Liver (tissue), 9 donors: ENCODE results near the gene CAPN10. TPM values are rescaled to one million over a fixed set of nuclear protein-coding genes. Genes with fewer than 3 reads are reported as not detected.
A peak's percentile ranks its signal among the peaks of the same experiment; 100 is the strongest.

Source experiments
- DNase-seq: peaks from one replicate; pipeline ENCODE4 v3.0.0-alpha.2; 2017; ENCODE audit warnings: low spot score
- H3K27ac ChIP-seq, 2 donors: one replicate each; pipeline ENCODE4 v1.7.0; 2013; ENCODE audit warnings: inconsistent platforms in 2 of 2, low read length in 2 of 2, control low read depth in 1 of 2, low read depth in 1 of 2, mild to moderate bottlenecking in 1 of 2
- H3K27me3 ChIP-seq, 4 donors: one replicate each; pipeline versions ENCODE4 v1.6.1 to v1.7.0; 2013; ENCODE audit warnings: low read length in 3 of 4, inconsistent platforms in 1 of 4, mild to moderate bottlenecking in 1 of 4, moderate library complexity in 1 of 4; ENCODE audit not compliant: control insufficient read depth in 4 of 4, insufficient read depth in 4 of 4
- H3K36me3 ChIP-seq, 4 donors: one replicate each; pipeline versions ENCODE4 v1.6.1 to v1.7.0; 2013; ENCODE audit warnings: low read length in 3 of 4, mild to moderate bottlenecking in 3 of 4, low read depth in 1 of 4, moderate library complexity in 1 of 4; ENCODE audit not compliant: control insufficient read depth in 4 of 4, insufficient read depth in 3 of 4
- H3K4me1 ChIP-seq, 4 donors: one replicate each; pipeline versions ENCODE4 v1.6.1 to v1.7.0; 2013; ENCODE audit warnings: low read length in 3 of 4, mild to moderate bottlenecking in 3 of 4, moderate library complexity in 1 of 4; ENCODE audit not compliant: control insufficient read depth in 4 of 4, insufficient read depth in 4 of 4
- H3K4me3 ChIP-seq, 3 donors: one replicate each; pipeline versions ENCODE4 v1.6.1 to v1.7.0; 2013; ENCODE audit warnings: low read length in 3 of 3, control low read depth in 1 of 3, low read depth in 1 of 3, mild to moderate bottlenecking in 1 of 3
- H3K9ac ChIP-seq, 2 donors: one replicate each; pipeline ENCODE4 v1.7.0; 2013; ENCODE audit warnings: low read length in 2 of 2, mild to moderate bottlenecking in 2 of 2, moderate library complexity in 2 of 2, control low read depth in 1 of 2, low read depth in 1 of 2
- H3K9me3 ChIP-seq, 4 donors: one replicate each; pipeline versions ENCODE4 v1.6.1 to v1.7.0; 2013; ENCODE audit warnings: low read length in 3 of 4; ENCODE audit not compliant: control insufficient read depth in 4 of 4
- EGR1 ChIP-seq, 2 donors: IDR thresholded peaks; 2 replicates each; pipeline ENCODE4 v1.6.1; 2016 to 2018; ENCODE audit warnings: antibody characterized with exemption in 2 of 2, low read depth in 2 of 2
- FOXA1 ChIP-seq: IDR thresholded peaks from 2 replicates; pipeline ENCODE4 v1.6.1; 2016; ENCODE audit warnings: antibody characterized with exemption
- FOXA2 ChIP-seq: IDR thresholded peaks from 2 replicates; pipeline ENCODE4 v1.6.1; 2016; ENCODE audit warnings: antibody characterized with exemption
- GABPA ChIP-seq, 2 donors: IDR thresholded peaks in 1 of 2; conservative IDR thresholded peaks in 1 of 2; 2 replicates each; pipeline ENCODE4 v1.6.1; 2016; ENCODE audit warnings: antibody characterized with exemption in 2 of 2, mild to moderate bottlenecking in 1 of 2, moderate library complexity in 1 of 2
- HNF4A ChIP-seq, 2 donors: conservative IDR thresholded peaks; 2 replicates each; pipeline ENCODE4 v1.6.1; 2016; ENCODE audit warnings: antibody characterized with exemption in 2 of 2, mild to moderate bottlenecking in 2 of 2
- HNF4G ChIP-seq: IDR thresholded peaks from 2 replicates; pipeline ENCODE4 v1.6.1; 2016; ENCODE audit warnings: antibody characterized with exemption
- JUND ChIP-seq, 2 donors: IDR thresholded peaks; 2 replicates each; pipeline ENCODE4 v1.6.1; 2016; ENCODE audit warnings: antibody characterized with exemption in 2 of 2
- NR2F2 ChIP-seq: IDR thresholded peaks from 2 replicates; pipeline ENCODE4 v1.6.1; 2016; ENCODE audit warnings: antibody characterized with exemption
- RAD21 ChIP-seq, 2 donors: IDR thresholded peaks; 2 replicates each; pipeline ENCODE4 v1.6.1; 2016; ENCODE audit warnings: antibody characterized with exemption in 2 of 2, mild to moderate bottlenecking in 2 of 2
- RXRA ChIP-seq, 2 donors: IDR thresholded peaks; 2 replicates each; pipeline ENCODE4 v1.6.1; 2017 to 2018; ENCODE audit warnings: antibody characterized with exemption in 2 of 2, mild to moderate bottlenecking in 1 of 2
- SP1 ChIP-seq: IDR thresholded peaks from 2 replicates; pipeline ENCODE4 v1.6.1; 2018; ENCODE audit warnings: antibody characterized with exemption, mild to moderate bottlenecking
- TAF1 ChIP-seq: conservative IDR thresholded peaks from 2 replicates; pipeline ENCODE4 v1.6.1; 2016; ENCODE audit warnings: antibody characterized with exemption, mild to moderate bottlenecking
- YY1 ChIP-seq: IDR thresholded peaks from 2 replicates; pipeline ENCODE4 v1.6.1; 2016; ENCODE audit warnings: antibody characterized with exemption, mild to moderate bottlenecking
- WGBS: extraction: QIAGEN DNeasy Blood & Tissue Kit; methylation state at CpG from one replicate; pipeline ENCODE4 v1.1.7; 2013; 5-methylcytosine and 5-hydroxymethylcytosine counted together
- polyA plus RNA-seq, 2 donors: library from polyadenylated mRNA; stranded (reverse) in 1 of 2; unstranded in 1 of 2; fragments of 200-250 nt in 1 of 2; fragments of >200 nt in 1 of 2; fragmentation: Nextera tagmentation in 1 of 2; extraction: Ambion mirVana in 1 of 2; gene quantifications; one replicate each; pipeline versions ENCODE4 v1.2.1 to v1.2.3, GENCODE V29; 2013 to 2015
- total RNA-seq, 2 donors: library from RNA; depleted of rRNA; stranded (reverse); fragments of >200 nt; gene quantifications; one replicate each; pipeline ENCODE4 v1.2.3, GENCODE V29; 2014
- TF ChIP-seq, protein P1 (sequence below): fragments of 150-350 bp; IDR thresholded peaks from 2 replicates; pipeline ENCODE4 v1.5.1; 2017; ENCODE audit warnings: improper control_type of control experiment, low read depth, low read length; ENCODE audit not compliant: missing input control
- TF ChIP-seq, protein P2 (sequence below): IDR thresholded peaks from 2 replicates; pipeline ENCODE4 v1.6.1; 2016; ENCODE audit warnings: antibody characterized with exemption
- TF ChIP-seq, protein P3 (sequence below): IDR thresholded peaks from 2 replicates; pipeline ENCODE4 v1.6.1; 2016; ENCODE audit warnings: antibody characterized with exemption
- TF ChIP-seq, protein P4 (sequence below): IDR thresholded peaks from 2 replicates; pipeline ENCODE4 v1.6.1; 2016; ENCODE audit warnings: antibody characterized with exemption, mild to moderate bottlenecking
- TF ChIP-seq, protein P5 (sequence below): IDR thresholded peaks from 2 replicates; pipeline ENCODE4 v1.6.1; 2016; ENCODE audit warnings: antibody characterized with exemption
- donor health status: healthy.
- donor health status: healthy.
- donor health status: healthy.
- donor health status: healthy.
- donor health status: healthy.

Gene CAPN10
- total and polyA plus RNA-seq, 4 donors, result 4.8 to 11.3 (median 6.5) TPM

DNA sequence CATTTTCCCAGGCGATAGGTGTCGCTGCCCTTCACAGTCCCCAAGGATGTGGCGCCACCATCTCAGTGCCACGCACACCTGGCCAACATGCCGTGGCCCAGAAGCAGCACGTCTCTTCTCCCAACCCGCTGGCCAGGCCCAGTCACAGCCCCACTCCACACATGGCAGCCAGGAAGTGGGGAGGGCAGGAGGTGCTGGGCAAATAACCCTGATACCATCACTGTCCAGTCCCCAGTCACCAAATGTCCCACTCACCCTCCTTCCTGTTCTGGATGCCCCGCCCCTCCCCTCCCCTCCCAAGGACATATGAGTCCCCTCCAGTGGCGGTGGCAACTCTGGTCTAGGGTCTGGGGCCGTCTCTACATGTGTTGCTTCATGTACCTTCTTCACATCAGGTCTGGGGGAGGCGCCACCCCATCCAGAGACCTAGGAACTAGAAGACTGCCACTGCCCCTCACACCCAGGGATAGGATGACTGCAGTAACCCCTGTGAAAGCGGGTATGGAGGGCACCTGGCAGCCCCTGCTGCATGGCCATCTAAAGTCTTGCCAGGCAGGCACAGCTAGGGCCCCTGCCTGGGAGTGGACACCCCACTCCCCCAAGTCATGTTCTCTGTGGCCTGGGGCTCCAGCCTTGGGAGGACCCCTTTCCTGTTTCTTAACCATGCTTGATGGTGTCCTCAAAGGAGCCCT is 7.3 kb upstream of the CAPN10 start (continued):
- TF ChIP-seq, protein P1, sequence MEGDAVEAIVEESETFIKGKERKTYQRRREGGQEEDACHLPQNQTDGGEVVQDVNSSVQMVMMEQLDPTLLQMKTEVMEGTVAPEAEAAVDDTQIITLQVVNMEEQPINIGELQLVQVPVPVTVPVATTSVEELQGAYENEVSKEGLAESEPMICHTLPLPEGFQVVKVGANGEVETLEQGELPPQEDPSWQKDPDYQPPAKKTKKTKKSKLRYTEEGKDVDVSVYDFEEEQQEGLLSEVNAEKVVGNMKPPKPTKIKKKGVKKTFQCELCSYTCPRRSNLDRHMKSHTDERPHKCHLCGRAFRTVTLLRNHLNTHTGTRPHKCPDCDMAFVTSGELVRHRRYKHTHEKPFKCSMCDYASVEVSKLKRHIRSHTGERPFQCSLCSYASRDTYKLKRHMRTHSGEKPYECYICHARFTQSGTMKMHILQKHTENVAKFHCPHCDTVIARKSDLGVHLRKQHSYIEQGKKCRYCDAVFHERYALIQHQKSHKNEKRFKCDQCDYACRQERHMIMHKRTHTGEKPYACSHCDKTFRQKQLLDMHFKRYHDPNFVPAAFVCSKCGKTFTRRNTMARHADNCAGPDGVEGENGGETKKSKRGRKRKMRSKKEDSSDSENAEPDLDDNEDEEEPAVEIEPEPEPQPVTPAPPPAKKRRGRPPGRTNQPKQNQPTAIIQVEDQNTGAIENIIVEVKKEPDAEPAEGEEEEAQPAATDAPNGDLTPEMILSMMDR, result no peak

DNA sequence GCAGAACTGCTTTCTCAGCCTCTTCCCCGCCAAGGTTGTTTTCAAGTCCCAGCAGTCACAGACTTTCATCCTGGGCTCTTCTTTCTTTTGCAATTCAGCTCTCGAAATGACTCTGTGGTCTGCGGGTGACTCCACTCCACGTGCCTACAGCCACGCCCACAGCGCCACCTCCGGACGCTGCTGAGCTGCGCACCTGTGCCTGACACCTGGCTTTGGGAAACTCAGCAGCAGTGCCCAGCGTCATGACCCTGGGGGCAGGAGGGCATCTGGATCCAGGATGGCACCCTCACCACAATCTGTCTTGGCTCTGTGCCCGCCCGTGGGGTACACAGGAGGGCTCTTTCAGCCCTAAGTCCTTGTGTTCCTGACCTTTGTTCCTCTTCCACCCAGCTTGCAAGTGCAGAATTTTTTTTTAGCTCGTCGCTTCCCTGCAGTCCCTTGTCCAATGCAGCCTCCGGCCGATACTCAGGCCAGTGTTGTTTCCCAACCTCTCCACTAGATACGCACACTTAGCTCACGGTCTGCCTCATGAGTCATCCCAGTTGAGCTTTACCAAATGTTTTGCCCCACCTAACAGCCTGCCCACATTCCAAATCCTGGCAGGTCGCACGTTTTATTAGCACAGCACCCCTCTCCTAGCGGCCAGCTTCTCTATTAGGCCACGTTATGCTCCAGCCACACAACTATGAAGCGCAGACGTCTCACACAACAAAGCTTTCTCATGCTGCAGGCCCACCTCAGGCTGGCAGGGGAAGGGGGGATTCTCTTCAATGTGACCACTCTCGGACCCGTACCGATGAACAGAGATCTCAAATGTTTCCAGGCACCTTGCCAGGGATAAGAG is 6.5 kb upstream of the CAPN10 start:
- TF ChIP-seq RXRA (IDR thresholded peaks at IDR 0.05) (peak; percentile 71 to 87), NR2F2 (no peak), GABPA (IDR thresholded peaks at IDR 0.05 in 1 of 2, conservative IDR thresholded peaks at IDR 0.05 in 1 of 2) (no peak), FOXA1 (no peak), RAD21 (IDR thresholded peaks at IDR 0.05) (no peak), YY1 (no peak), EGR1 (IDR thresholded peaks at IDR 0.05; ENCODE audit: low read depth in 2 of 2) (no peak), FOXA2 (peak; percentile 34), HNF4G (peak; percentile 64), TAF1 (no peak), HNF4A (conservative IDR thresholded peaks at IDR 0.05) (peak; percentile 91 to 93), JUND (IDR thresholded peaks at IDR 0.05) (peak; percentile 97 to 98), SP1 (peak; percentile 92)
- TF ChIP-seq, protein P2, sequence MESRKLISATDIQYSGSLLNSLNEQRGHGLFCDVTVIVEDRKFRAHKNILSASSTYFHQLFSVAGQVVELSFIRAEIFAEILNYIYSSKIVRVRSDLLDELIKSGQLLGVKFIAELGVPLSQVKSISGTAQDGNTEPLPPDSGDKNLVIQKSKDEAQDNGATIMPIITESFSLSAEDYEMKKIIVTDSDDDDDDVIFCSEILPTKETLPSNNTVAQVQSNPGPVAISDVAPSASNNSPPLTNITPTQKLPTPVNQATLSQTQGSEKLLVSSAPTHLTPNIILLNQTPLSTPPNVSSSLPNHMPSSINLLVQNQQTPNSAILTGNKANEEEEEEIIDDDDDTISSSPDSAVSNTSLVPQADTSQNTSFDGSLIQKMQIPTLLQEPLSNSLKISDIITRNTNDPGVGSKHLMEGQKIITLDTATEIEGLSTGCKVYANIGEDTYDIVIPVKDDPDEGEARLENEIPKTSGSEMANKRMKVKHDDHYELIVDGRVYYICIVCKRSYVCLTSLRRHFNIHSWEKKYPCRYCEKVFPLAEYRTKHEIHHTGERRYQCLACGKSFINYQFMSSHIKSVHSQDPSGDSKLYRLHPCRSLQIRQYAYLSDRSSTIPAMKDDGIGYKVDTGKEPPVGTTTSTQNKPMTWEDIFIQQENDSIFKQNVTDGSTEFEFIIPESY, result no peak
- TF ChIP-seq, protein P3, sequence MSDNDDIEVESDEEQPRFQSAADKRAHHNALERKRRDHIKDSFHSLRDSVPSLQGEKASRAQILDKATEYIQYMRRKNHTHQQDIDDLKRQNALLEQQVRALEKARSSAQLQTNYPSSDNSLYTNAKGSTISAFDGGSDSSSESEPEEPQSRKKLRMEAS, result no peak
- TF ChIP-seq, protein P4, sequence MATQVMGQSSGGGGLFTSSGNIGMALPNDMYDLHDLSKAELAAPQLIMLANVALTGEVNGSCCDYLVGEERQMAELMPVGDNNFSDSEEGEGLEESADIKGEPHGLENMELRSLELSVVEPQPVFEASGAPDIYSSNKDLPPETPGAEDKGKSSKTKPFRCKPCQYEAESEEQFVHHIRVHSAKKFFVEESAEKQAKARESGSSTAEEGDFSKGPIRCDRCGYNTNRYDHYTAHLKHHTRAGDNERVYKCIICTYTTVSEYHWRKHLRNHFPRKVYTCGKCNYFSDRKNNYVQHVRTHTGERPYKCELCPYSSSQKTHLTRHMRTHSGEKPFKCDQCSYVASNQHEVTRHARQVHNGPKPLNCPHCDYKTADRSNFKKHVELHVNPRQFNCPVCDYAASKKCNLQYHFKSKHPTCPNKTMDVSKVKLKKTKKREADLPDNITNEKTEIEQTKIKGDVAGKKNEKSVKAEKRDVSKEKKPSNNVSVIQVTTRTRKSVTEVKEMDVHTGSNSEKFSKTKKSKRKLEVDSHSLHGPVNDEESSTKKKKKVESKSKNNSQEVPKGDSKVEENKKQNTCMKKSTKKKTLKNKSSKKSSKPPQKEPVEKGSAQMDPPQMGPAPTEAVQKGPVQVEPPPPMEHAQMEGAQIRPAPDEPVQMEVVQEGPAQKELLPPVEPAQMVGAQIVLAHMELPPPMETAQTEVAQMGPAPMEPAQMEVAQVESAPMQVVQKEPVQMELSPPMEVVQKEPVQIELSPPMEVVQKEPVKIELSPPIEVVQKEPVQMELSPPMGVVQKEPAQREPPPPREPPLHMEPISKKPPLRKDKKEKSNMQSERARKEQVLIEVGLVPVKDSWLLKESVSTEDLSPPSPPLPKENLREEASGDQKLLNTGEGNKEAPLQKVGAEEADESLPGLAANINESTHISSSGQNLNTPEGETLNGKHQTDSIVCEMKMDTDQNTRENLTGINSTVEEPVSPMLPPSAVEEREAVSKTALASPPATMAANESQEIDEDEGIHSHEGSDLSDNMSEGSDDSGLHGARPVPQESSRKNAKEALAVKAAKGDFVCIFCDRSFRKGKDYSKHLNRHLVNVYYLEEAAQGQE, result peak; percentile 53
- TF ChIP-seq, protein P1, result peak; percentile 37
- TF ChIP-seq, protein P5, sequence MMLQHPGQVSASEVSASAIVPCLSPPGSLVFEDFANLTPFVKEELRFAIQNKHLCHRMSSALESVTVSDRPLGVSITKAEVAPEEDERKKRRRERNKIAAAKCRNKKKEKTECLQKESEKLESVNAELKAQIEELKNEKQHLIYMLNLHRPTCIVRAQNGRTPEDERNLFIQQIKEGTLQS, result no peak
- Histone ChIP-seq H3K27ac (peak overlapping the region; percentile 86 to 92), H3K9ac (peak overlapping the region in 1 of 2 donors; percentile 58), H3K4me1 (peaks cover 12 to 32% (median 27%) of the 10 kb centered on the region in 4 donors), H3K36me3 (peaks cover 0 to 34% (median 3%) of the 10 kb centered on the region in 4 donors), H3K4me3 (no peak overlapping the region), H3K27me3 (no peaks in the 10 kb centered on the region), H3K9me3 (no peaks in the 10 kb centered on the region)
- 36% methylated on average over 27 of the region's 27 CpGs for WGBS
- no peak for DNase-seq
